ENCODE results near the gene LTF. TPM values are rescaled to one million over a fixed set of nuclear protein-coding genes. Genes with fewer than 3 reads are reported as not detected.

The LTF gene
- total RNA-seq, 1 donor from 2014 or later: 14.3 TPM

DNA sequence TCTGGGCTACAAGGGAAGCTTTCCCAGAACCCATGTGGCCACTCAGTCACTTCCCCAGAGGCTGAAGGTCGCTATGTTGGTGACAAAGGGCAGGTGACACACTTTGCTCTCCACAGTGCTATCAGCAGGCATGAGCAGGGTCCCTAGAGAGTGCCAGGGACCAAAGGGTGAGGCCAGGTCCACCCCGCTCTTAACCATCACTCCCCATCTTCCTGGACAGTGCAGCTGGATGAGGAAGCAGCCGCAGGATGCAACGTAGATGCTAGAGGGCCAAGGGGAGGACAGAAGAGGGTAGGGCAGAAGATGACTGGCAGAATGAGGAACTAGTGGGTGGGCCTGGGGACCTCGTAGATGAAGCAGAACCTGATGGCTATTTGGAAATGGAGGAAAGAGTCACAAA, 13.6 kb upstream of the LTF start:
- no peak overlapping the region for H3K27ac ChIP-seq

DNA sequence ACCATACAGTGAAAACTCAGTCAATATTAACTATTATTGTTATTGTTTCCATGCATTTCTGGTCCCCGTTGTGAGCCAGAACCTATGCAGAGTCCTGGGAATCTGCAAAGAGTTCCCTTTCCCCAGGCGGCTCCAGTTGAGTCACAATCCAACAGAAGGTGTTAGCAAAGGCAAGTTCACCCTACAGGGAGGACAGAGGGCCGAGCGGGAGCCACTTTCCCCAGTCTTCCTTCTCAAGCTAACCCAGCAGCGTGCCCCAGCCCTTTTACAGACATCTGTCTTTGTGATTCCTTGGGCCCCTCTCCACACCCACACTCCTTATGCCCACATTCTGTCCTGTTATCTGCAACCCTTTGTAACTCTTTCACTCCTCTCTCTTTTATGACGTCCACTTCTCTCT, 13.1 kb upstream of the LTF start:
- H3K36me3 ChIP-seq: no peaks in the 10 kb centered on the region
- intact Hi-C loops (cut with DNase I): no loop called here
- no peaks in the 10 kb centered on the region for H3K4me1 ChIP-seq
- H3K27ac ChIP-seq: no peak overlapping the region
- H3K27me3 ChIP-seq: no peaks in the 10 kb centered on the region
- no peak overlapping the region for H3K4me3 ChIP-seq
- TF ChIP-seq, protein P1, sequence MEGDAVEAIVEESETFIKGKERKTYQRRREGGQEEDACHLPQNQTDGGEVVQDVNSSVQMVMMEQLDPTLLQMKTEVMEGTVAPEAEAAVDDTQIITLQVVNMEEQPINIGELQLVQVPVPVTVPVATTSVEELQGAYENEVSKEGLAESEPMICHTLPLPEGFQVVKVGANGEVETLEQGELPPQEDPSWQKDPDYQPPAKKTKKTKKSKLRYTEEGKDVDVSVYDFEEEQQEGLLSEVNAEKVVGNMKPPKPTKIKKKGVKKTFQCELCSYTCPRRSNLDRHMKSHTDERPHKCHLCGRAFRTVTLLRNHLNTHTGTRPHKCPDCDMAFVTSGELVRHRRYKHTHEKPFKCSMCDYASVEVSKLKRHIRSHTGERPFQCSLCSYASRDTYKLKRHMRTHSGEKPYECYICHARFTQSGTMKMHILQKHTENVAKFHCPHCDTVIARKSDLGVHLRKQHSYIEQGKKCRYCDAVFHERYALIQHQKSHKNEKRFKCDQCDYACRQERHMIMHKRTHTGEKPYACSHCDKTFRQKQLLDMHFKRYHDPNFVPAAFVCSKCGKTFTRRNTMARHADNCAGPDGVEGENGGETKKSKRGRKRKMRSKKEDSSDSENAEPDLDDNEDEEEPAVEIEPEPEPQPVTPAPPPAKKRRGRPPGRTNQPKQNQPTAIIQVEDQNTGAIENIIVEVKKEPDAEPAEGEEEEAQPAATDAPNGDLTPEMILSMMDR (IDR thresholded peaks at IDR 0.05): no peak
- H3K9me3 ChIP-seq: no peaks in the 10 kb centered on the region
- DNase-seq (no peak), ATAC-seq (no peak)

More for the DNA sequence above, 13.6 kb upstream of the LTF start:
- no peaks in the 10 kb centered on the region for H3K36me3 ChIP-seq
- no peaks in the 10 kb centered on the region for H3K9me3 ChIP-seq
- no peak for DNase-seq
- H3K4me3 ChIP-seq: no peak overlapping the region
- ATAC-seq: peak; percentile 49
- no peaks in the 10 kb centered on the region for H3K4me1 ChIP-seq
- TF ChIP-seq, protein P1 (IDR thresholded peaks at IDR 0.05): no peak
- H3K27me3 ChIP-seq: no peaks in the 10 kb centered on the region
- intact Hi-C loops (cut with DNase I): no loop called here

DNA sequence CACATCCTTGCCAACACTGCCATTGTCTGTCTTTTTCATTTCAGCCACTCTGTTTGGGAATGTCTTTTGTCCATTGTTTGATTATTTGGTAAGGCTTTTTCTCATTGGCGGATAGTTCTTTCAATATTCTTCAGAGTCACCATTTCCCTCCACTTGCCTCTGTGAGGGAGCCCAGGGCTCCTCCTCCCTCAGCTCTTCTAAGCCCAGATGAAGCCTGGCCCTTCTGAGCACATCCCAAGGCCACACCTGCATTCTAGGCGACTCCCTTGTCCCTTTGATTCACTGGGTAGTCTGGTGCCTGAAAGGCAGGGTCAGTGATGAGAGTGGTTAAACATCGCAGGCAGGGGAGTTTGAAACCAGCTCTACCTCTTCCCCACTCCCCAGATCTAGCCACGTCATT, 12.4 kb upstream of the LTF start:
- ATAC-seq (no peak), DNase-seq (no peak)
- H3K36me3 ChIP-seq: no peaks in the 10 kb centered on the region
- H3K4me3 ChIP-seq: no peak overlapping the region
- TF ChIP-seq, protein P1 (IDR thresholded peaks at IDR 0.05): no peak
- H3K27me3 ChIP-seq: no peaks in the 10 kb centered on the region
- no peak overlapping the region for H3K27ac ChIP-seq
- intact Hi-C loops (cut with DNase I): no loop called here
- H3K9me3 ChIP-seq: no peaks in the 10 kb centered on the region
- H3K4me1 ChIP-seq: no peaks in the 10 kb centered on the region

DNA sequence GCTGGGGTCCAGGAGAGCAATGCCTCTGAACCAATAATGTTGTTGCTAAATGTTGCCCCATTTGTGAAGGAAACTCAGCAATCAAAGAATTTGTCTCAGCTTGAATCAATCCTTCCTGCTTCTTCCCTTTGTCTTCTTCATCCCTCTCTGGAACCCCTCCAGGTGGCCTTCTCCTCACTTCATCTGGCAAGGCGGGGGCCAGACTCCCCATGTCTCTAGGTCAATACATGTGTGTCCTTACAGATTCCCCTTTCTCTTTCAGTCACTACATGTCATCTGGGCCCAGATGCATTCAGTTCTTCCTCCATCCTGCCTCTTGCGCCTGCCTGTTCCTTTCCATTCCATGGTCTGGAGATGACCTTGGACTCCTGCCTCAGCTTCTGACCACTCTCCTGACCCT, 8.0 kb upstream of the LTF start:
- Histone ChIP-seq H3K4me1 (no peaks in the 10 kb centered on the region), H3K27me3 (no peaks in the 10 kb centered on the region), H3K4me3 (no peak overlapping the region), H3K27ac (no peak overlapping the region), H3K9me3 (no peaks in the 10 kb centered on the region), H3K36me3 (no peaks in the 10 kb centered on the region)
- DNase-seq (no peak), ATAC-seq (no peak)
- intact Hi-C loops (cut with DNase I): no loop called here
- TF ChIP-seq, protein P1 (IDR thresholded peaks at IDR 0.05): no peak

DNA sequence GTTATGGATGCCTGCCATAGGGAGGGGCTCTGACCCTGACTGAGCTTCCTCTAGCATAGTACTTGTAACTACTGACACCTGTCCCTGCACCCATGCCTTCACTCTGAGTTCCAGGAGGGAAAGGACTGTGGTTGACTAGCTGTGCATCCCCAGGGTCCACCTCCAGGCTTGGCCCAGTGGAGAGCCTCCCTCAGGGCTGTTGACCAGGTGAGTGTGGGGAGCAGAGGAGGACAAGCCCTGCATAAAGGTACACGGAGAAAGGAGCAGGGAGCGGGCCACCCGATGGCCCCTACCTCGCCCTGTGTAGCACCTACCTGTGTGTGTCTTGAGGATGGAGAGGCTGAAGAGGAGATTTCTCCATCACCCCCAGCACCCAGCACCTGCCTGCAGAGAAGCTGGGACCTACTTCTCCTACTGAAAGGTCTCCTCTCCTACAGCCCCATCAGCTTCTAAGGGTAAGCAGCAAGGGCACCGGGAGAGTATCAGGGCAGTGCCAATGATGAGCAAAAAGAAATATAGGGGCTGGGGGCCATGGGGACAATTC, 6.7 kb upstream of the LTF start:
- intact Hi-C loops (cut with DNase I): no loop called here
- no peak overlapping the region for H3K27ac ChIP-seq
- no peaks in the 10 kb centered on the region for H3K4me1 ChIP-seq
- no peak for DNase-seq
- ATAC-seq: no peak
- H3K9me3 ChIP-seq: no peaks in the 10 kb centered on the region
- H3K36me3 ChIP-seq: no peaks in the 10 kb centered on the region
- H3K4me3 ChIP-seq: no peak overlapping the region
- H3K27me3 ChIP-seq: no peaks in the 10 kb centered on the region
- TF ChIP-seq, protein P1 (IDR thresholded peaks at IDR 0.05): no peak

DNA sequence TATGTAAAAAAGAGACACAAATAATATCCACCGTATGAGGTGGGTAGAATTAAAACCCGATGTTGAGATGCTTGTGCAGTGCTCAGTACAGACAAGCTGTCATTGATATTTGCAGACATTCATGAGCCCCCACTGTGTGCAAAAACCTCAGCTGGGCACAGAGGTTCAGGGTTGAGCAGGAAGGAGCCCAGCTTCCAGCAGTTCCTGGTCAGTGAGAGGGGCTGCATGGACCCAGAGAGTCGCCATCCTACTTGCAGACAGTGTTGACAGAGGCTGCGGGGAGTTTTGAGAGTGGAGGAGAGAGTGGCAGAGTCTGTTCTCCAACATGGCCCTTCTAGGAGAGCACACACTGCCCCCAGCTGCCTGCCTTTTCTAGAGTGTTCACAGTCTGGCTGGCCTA, 6.1 kb upstream of the LTF start:
- ATAC-seq: no peak
- no peak overlapping the region for H3K4me3 ChIP-seq
- TF ChIP-seq, protein P1 (IDR thresholded peaks at IDR 0.05): no peak
- intact Hi-C loops (cut with DNase I): no loop called here
- H3K27ac ChIP-seq: no peak overlapping the region
- H3K36me3 ChIP-seq: no peaks in the 10 kb centered on the region
- DNase-seq: no peak
- peaks cover 4% of the 10 kb centered on the region for H3K4me1 ChIP-seq
- no peaks in the 10 kb centered on the region for H3K9me3 ChIP-seq
- no peaks in the 10 kb centered on the region for H3K27me3 ChIP-seq
